Rectal smooth muscle tissue (tissue), 1 donor: ENCODE measurements around the gene RDX.
"Not testable (repeated sequence)": the region's sequence is repeated elsewhere in the genome, so short reads cannot be mapped to it uniquely, and the experiment has no call there.

Experiments used
- H3K27ac ChIP-seq: one replicate; pipeline ENCODE4 v1.7.0; 2013; ENCODE audit warnings: low read depth, low read length, inconsistent platforms
- H3K27me3 ChIP-seq: one replicate; pipeline ENCODE4 v1.7.0; 2013; ENCODE audit warnings: low read length; ENCODE audit not compliant: control insufficient read depth, insufficient read depth
- H3K36me3 ChIP-seq: one replicate; pipeline ENCODE4 v1.7.0; 2013; ENCODE audit warnings: low read length; ENCODE audit not compliant: control insufficient read depth, insufficient read depth
- H3K4me1 ChIP-seq: one replicate; pipeline ENCODE4 v1.7.0; 2013; ENCODE audit warnings: low read length; ENCODE audit not compliant: control insufficient read depth, insufficient read depth
- H3K4me3 ChIP-seq: one replicate; pipeline ENCODE4 v1.7.0; 2013; ENCODE audit warnings: low read length
- H3K9ac ChIP-seq: one replicate; pipeline ENCODE4 v1.7.0; 2013; ENCODE audit warnings: low read length

Gene RDX

DNA sequence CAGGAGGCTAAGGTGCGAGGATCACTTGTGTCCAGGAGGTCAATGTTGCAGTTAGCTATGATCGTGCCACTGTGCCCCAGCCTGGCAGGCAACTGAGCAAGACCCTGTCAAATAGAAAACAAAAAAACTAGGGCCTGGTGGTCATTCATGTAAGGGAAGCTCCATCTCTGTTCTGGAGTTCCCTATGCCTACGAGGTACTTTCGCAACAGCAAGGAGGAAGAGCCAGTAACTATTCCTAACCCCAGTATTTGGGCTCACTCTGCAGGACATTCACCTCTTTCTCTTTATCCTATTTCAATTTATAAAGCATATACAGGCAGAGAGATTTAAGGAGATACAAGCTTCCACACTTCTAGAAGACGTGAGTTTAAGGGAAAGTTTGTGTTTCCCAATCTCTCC lies 46.6 kb downstream of the RDX start:
- H3K4me3 ChIP-seq = no peak overlapping the region
- no peak overlapping the region for H3K9ac ChIP-seq
- H3K36me3 ChIP-seq = peaks cover 2% of the 10 kb centered on the region
- H3K27me3 ChIP-seq = no peaks in the 10 kb centered on the region
- H3K4me1 ChIP-seq = no peaks in the 10 kb centered on the region
- no peak overlapping the region for H3K27ac ChIP-seq

GRCh38 chr11:110249066-110249465 lies 47.3 kb downstream of the RDX start:
- Histone ChIP-seq H3K4me3 (no peak overlapping the region), H3K4me1 (no peaks in the 10 kb centered on the region), H3K27ac (no peak overlapping the region), H3K9ac (no peak overlapping the region), H3K36me3 (peaks cover 2% of the 10 kb centered on the region), H3K27me3 (no peaks in the 10 kb centered on the region)

GRCh38 chr11:110243791-110244190 lies 52.6 kb downstream of the RDX start:
- Histone ChIP-seq H3K27me3 (no peaks in the 10 kb centered on the region), H3K36me3 (no peaks in the 10 kb centered on the region)

GRCh38 chr11:110242746-110243145 lies 53.7 kb downstream of the RDX start:
- Histone ChIP-seq H3K4me1 (no peaks in the 10 kb centered on the region), H3K36me3 (no peaks in the 10 kb centered on the region), H3K9ac (no peak overlapping the region), H3K27me3 (no peaks in the 10 kb centered on the region), H3K4me3 (no peak overlapping the region), H3K27ac (no peak overlapping the region)

More at GRCh38 chr11:110243791-110244190, 52.6 kb downstream of the RDX start:
- H3K9ac ChIP-seq = no peak overlapping the region
- H3K4me1 ChIP-seq = no peaks in the 10 kb centered on the region
- no peak overlapping the region for H3K27ac ChIP-seq
- no peak overlapping the region for H3K4me3 ChIP-seq

DNA sequence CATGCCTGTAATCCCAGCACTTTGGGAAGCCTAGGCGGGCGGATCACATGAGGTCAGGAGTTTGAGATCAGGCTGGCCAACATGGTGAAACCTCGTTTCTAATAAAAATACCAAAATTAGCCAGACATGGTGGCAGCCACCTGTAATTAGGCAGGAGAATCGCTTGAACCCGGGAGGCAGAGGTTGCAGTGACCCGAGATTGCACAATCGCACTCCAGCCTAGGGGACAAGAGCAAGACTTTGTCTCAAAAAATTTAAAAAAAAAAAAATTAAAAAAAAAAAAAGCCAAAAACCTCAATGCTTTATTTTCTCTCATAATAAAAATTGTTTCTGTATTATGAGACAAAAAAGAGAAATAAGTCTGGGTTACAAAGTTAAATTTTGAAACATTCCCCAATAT lies 54.2 kb downstream of the RDX start:
- no peaks in the 10 kb centered on the region for H3K27me3 ChIP-seq
- no peak overlapping the region for H3K4me3 ChIP-seq
- H3K4me1 ChIP-seq = no peaks in the 10 kb centered on the region
- H3K27ac ChIP-seq = no peak overlapping the region
- H3K36me3 ChIP-seq = no peaks in the 10 kb centered on the region
- no peak overlapping the region for H3K9ac ChIP-seq

DNA sequence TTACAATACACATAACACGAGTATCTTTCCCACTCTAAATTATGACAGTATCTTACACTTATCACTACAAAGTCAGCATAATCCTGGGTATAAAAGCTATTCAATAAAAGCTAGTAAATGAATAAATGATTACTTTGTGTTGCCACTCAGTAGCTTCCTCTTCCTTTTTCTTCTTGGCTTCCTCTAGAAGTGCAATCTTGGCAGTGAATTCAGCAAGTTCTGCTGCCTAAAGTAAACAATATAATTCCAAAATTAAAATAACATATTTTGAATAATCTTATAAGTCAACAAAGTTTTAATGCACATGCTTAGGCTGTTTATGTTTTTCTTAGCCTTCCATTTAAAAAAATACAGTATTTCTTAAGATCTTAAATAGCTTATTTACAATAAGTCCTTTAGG lies 60.4 kb downstream of the RDX start:
- Histone ChIP-seq H3K36me3 (peaks cover 10% of the 10 kb centered on the region), H3K27ac (no peak overlapping the region), H3K4me3 (no peak overlapping the region), H3K4me1 (no peaks in the 10 kb centered on the region), H3K9ac (no peak overlapping the region), H3K27me3 (no peaks in the 10 kb centered on the region)

DNA sequence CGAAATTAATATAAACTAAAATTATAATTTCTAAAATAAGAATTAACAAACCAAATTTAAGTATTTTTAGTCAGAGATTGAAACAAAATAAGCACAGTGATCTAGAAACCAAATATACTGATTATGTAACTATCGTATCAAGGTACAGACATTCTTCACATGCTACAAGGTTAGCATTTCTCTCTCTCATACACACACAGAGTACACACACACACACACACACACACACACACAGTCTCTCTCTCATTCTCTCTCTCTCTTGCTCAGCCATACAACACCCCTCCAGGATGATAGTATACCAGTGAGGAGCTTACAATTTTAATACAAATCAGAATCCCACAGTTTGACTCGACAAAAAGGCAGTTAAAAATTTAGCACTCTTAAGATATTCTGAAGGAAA lies 66.0 kb downstream of the RDX start:
- H3K36me3 ChIP-seq = peaks cover 8% of the 10 kb centered on the region

GRCh38 chr11:110219006-110219785 lies 77.2 kb downstream of the RDX start:
- no peak overlapping the region for H3K4me3 ChIP-seq
- no peak overlapping the region for H3K27ac ChIP-seq
- H3K9ac ChIP-seq = no peak overlapping the region
- no peaks in the 10 kb centered on the region for H3K4me1 ChIP-seq
- H3K36me3 ChIP-seq = no peaks in the 10 kb centered on the region
- H3K27me3 ChIP-seq = no peaks in the 10 kb centered on the region

More for the DNA sequence above, 66.0 kb downstream of the RDX start:
- Histone ChIP-seq H3K9ac (no peak overlapping the region), H3K27ac (no peak overlapping the region), H3K4me1 (no peaks in the 10 kb centered on the region), H3K27me3 (no peaks in the 10 kb centered on the region), H3K4me3 (no peak overlapping the region)

GRCh38 chr11:110217936-110218335 lies 78.5 kb downstream of the RDX start:
- Histone ChIP-seq H3K9ac (no peak overlapping the region), H3K27ac (no peak overlapping the region), H3K36me3 (no peaks in the 10 kb centered on the region), H3K4me1 (no peaks in the 10 kb centered on the region), H3K4me3 (no peak overlapping the region), H3K27me3 (no peaks in the 10 kb centered on the region)

DNA sequence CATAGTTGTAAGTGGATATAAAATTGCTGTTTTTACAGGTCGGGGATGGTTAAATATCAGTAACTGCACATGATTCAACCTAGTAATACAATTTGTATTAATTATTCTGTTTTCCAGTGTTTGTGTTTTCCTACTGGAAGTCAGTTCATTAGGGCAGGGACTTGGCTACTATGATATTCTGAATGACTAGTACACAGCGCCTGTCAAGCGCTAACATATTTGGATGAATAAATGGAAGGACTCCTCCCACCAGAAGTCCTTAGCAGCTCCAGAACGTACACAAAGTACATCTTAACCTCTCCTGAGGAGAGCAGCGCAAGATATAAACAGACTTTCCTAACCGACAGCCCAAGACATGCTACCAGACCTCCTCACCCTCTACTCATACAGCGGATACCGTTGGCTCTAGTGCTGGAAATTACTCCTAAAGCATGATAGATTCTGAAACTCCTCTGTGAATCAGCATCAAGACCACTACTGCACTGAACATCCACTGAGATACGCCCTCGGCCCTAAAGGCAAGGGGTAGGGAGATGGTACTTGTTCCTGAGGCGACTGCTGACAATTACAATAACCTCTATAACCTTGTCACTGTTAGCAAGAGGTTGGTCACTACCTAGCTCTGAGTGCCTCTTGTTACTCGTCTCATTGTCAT lies 79.1 kb downstream of the RDX start:
- H3K36me3 ChIP-seq = no peaks in the 10 kb centered on the region
- no peak overlapping the region for H3K9ac ChIP-seq
- no peak overlapping the region for H3K4me3 ChIP-seq
- H3K27me3 ChIP-seq = no peaks in the 10 kb centered on the region
- H3K4me1 ChIP-seq = no peaks in the 10 kb centered on the region
- H3K27ac ChIP-seq = no peak overlapping the region

- not testable (repeated sequence) for H3K9ac ChIP-seq, H3K36me3 ChIP-seq, H3K4me1 ChIP-seq, H3K27ac ChIP-seq, H3K4me3 ChIP-seq, H3K27me3 ChIP-seq
These were observed 87.1 kb downstream of the RDX start for GRCh38 chr11:110209313-110209694.

- not testable (repeated sequence) for H3K36me3 ChIP-seq, H3K9ac ChIP-seq, H3K27me3 ChIP-seq, H3K4me1 ChIP-seq, H3K27ac ChIP-seq, H3K4me3 ChIP-seq
These were observed 87.6 kb downstream of the RDX start for GRCh38 chr11:110208678-110209312.
